Nephron (organoid): ENCODE data around the gene SUSD1.

Experiments
- H3K27ac Mint-ChIP-seq, 3 experiments: 2 replicates each; pipeline ENCODE4 v1.8.0; 2020; ENCODE audit warnings: mixed read lengths in 3 of 3, mild to moderate bottlenecking in 2 of 3, moderate library complexity in 1 of 3
- H3K27me3 Mint-ChIP-seq: 2 replicates; pipeline ENCODE4 v1.8.0; 2021; ENCODE audit warnings: low read depth, mild to moderate bottlenecking, moderate library complexity, mixed read lengths
- H3K36me3 Mint-ChIP-seq: 2 replicates; pipeline ENCODE4 v1.8.0; 2020; ENCODE audit warnings: low read depth, mixed read lengths
- H3K4me1 Mint-ChIP-seq: 2 replicates; pipeline ENCODE4 v1.8.0; 2020; ENCODE audit warnings: mixed read lengths
- H3K4me3 Mint-ChIP-seq, 3 experiments: 2 replicates each; pipeline ENCODE4 v1.8.0; 2020; ENCODE audit warnings: mild to moderate bottlenecking in 3 of 3, mixed read lengths in 3 of 3, moderate library complexity in 2 of 3
- H3K9me3 Mint-ChIP-seq: 2 replicates; pipeline ENCODE4 v1.8.0; 2020; ENCODE audit warnings: mixed read lengths
- CTCF ChIP-seq, 3 experiments: fragments of 200-600 bp; sonication (generic); IDR thresholded peaks; one replicate each; pipeline ENCODE4 v1.5.0; 2021; ENCODE audit warnings: antibody characterized with exemption in 3 of 3; ENCODE audit not compliant: unreplicated experiment in 3 of 3

Gene SUSD1

GRCh38 chr9:112170968-112171367 is 4.1 kb downstream of the SUSD1 start:
- Mint-ChIP-seq H3K27ac (peak overlapping the region; percentile 6 to 55 (median 23)), H3K4me1 (peaks cover 62% of the 10 kb centered on the region), H3K9me3 (no peaks in the 10 kb centered on the region), H3K27me3 (peaks cover 8% of the 10 kb centered on the region), H3K36me3 (peaks cover 6% of the 10 kb centered on the region), H3K4me3 (no peak overlapping the region)
- no peak for TF ChIP-seq CTCF (IDR thresholded peaks at IDR 0.05; ENCODE audit: unreplicated experiment in 3 of 3)

GRCh38 chr9:112170235-112170634 is 4.9 kb downstream of the SUSD1 start:
- Mint-ChIP-seq H3K27ac (peak overlapping the region; percentile 17 to 72 (median 25)), H3K36me3 (peaks cover 6% of the 10 kb centered on the region), H3K27me3 (peaks cover under 1% of the 10 kb centered on the region), H3K4me3 (no peak overlapping the region), H3K9me3 (no peaks in the 10 kb centered on the region), H3K4me1 (peaks cover 64% of the 10 kb centered on the region)
- TF ChIP-seq CTCF (IDR thresholded peaks at IDR 0.05; ENCODE audit: unreplicated experiment in 3 of 3) = no peak

- Mint-ChIP-seq H3K27ac (peak overlapping the region; percentile 37 to 77 (median 75)), H3K9me3 (no peaks in the 10 kb centered on the region), H3K4me1 (peaks cover 62% of the 10 kb centered on the region), H3K36me3 (peaks cover 6% of the 10 kb centered on the region), H3K4me3 (no peak overlapping the region), H3K27me3 (no peaks in the 10 kb centered on the region)
- no peak for TF ChIP-seq CTCF (IDR thresholded peaks at IDR 0.05; ENCODE audit: unreplicated experiment in 3 of 3)
Observed at GRCh38 chr9:112169368-112169767, 5.7 kb downstream of the SUSD1 start.

GRCh38 chr9:112168197-112168596 is 6.9 kb downstream of the SUSD1 start:
- Mint-ChIP-seq H3K4me1 (peaks cover 56% of the 10 kb centered on the region), H3K9me3 (no peaks in the 10 kb centered on the region), H3K36me3 (peaks cover 6% of the 10 kb centered on the region), H3K27ac (peak overlapping the region; percentile 37 to 77 (median 75)), H3K27me3 (no peaks in the 10 kb centered on the region), H3K4me3 (no peak overlapping the region)
- TF ChIP-seq CTCF (IDR thresholded peaks at IDR 0.05; ENCODE audit: unreplicated experiment in 3 of 3) = no peak

GRCh38 chr9:112166176-112167140 is 8.6 kb downstream of the SUSD1 start:
- Mint-ChIP-seq H3K36me3 (no peaks in the 10 kb centered on the region), H3K4me1 (peaks cover 47% of the 10 kb centered on the region), H3K27me3 (no peaks in the 10 kb centered on the region), H3K4me3 (no peak overlapping the region), H3K9me3 (no peaks in the 10 kb centered on the region), H3K27ac (peak overlapping the region; percentile 76 to 83 (median 81))
- TF ChIP-seq CTCF (IDR thresholded peaks at IDR 0.05; ENCODE audit: unreplicated experiment in 3 of 3) = peak in 1 of 3 experiments; percentile 10
